NCI-H1417 (cell line): ENCODE data around the gene SEMA3D.

ENCODE experiments used
- DNase-seq, 3 experiments: peaks; one replicate each; lab custom pipeline; 2025; lab: John Stamatoyannopoulos, UW

Gene SEMA3D

GRCh38 chr7:85031475-85031874 lies 155.4 kb downstream of the SEMA3D start:
- no peak for DNase-seq

- peak in 2 of 3 experiments; percentile 34 to 72 for DNase-seq
Measured at GRCh38 chr7:85030893-85031292, 156.0 kb downstream of the SEMA3D start.

- no peak for DNase-seq
Measured at GRCh38 chr7:85025312-85025756, 161.5 kb downstream of the SEMA3D start.

GRCh38 chr7:85023916-85024315 lies 162.9 kb downstream of the SEMA3D start:
- DNase-seq: peak in 2 of 3 experiments; percentile 43

GRCh38 chr7:85023066-85023712 lies 163.7 kb downstream of the SEMA3D start:
- peak; percentile 22 to 82 (median 75) for DNase-seq

- DNase-seq: peak in 1 of 3 experiments; percentile 20
Measured at GRCh38 chr7:85022064-85022697, 164.7 kb downstream of the SEMA3D start.

- DNase-seq: peak in 1 of 3 experiments; percentile 51
Measured at GRCh38 chr7:85021101-85021704, 165.7 kb downstream of the SEMA3D start.

- no peak for DNase-seq
Measured at GRCh38 chr7:85019778-85020177, 167.1 kb downstream of the SEMA3D start.

GRCh38 chr7:85019176-85019575 lies 167.7 kb downstream of the SEMA3D start:
- no peak for DNase-seq

- no peak for DNase-seq
Measured at GRCh38 chr7:85018498-85018897, 168.4 kb downstream of the SEMA3D start.

- DNase-seq: no peak
Measured at GRCh38 chr7:85016286-85016685, 170.6 kb downstream of the SEMA3D start.

GRCh38 chr7:85014936-85015660 lies 171.8 kb downstream of the SEMA3D start:
- DNase-seq: peak in 2 of 3 experiments; percentile 14 to 41

GRCh38 chr7:85011127-85011526 lies 175.7 kb downstream of the SEMA3D start:
- DNase-seq: no peak

- DNase-seq: peak in 2 of 3 experiments; percentile 20 to 34
Measured at GRCh38 chr7:85010306-85010705, 176.6 kb downstream of the SEMA3D start.

GRCh38 chr7:85006754-85007153 lies 180.1 kb downstream of the SEMA3D start:
- DNase-seq: no peak

- DNase-seq: no peak
Measured at GRCh38 chr7:85004402-85004801, 182.5 kb downstream of the SEMA3D start.

- peak in 1 of 3 experiments; percentile 46 for DNase-seq
Measured at GRCh38 chr7:85001495-85002345, 185.1 kb downstream of the SEMA3D start.

- DNase-seq: peak in 2 of 3 experiments; percentile 29 to 44
Measured at GRCh38 chr7:85000735-85001350, 186.0 kb downstream of the SEMA3D start.

- no peak for DNase-seq
Measured at GRCh38 chr7:84999450-84999849, 187.4 kb downstream of the SEMA3D start.

GRCh38 chr7:84998665-84999064 lies 188.2 kb downstream of the SEMA3D start:
- no peak for DNase-seq

- DNase-seq: no peak
Measured at GRCh38 chr7:84997626-84998025, 189.2 kb downstream of the SEMA3D start.
